ENCODE results near the gene COL20A1.
"Not testable (repeated sequence)": the region's sequence is repeated elsewhere in the genome, so short reads cannot be mapped to it uniquely, and the experiment has no call there.

The COL20A1 gene

DNA sequence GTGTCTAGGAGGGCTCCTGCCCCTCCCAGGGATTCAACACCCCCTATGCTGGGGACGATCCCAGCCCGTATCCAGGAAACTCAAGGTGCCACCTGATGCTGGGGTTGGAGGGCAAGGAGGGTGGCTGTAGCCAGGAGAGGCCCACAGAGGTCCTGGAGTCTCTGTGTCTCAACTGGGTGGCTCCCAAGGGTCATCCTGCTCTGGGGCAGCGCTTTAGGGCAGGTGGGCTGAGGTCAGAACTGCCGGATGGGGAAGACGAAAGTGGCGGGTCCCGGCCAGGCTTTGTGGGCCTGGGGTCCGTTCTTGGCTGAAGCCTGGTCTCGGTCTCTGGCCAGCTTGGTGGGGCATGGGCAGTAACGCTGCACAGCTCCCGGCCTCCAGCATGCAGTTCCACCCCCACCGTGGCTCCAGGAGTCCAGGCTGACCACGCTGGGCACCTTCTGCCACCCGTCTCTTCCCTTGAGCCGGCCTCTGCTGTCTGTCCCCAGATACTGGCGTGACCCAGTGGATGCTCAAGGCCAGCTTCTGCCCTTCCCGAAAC is 2.8 kb upstream of the COL20A1 start:
- DNase-seq (ENCODE audit: low read depth in 2 of 2, low spot score in 1 of 2), result no peak

DNA sequence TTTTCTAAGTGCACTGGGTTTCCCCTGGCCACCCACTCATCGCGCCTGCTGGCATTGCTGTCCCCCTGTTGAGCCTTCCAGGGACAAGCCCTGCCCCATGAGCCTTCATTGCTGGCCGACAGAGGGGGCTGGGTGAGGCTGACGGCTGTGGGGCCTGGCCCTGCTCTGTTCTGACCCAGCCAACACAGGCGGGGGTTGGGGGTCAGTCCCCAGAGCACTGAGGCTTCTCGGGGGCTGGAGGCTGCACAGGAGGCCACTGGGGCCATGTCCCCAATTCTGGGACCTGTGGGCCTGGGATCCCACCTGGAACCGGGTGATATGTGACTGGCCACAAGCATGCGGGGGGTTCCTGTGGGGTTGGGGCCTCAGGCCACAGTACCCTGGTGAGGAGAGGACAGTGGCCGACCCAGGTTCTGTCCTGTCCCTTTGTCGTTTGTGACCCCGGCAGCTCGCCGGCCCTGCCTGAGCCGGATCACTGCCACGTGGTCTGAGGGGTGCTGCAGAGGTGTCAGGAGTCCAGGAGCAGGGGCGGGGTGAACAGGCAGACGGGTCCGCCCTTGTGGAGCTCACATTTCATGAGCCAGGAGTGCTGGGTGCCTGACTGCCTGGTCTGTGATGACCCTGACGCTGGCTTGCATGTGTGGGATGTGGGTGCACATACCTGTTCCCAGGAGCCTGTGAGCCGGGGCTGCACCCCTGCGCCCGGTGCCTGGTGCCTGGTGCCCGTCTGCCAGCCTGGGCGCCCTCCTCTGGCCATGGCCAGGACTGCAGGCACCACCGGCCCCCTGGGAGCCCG is 2.1 kb upstream of the COL20A1 start:
- DNase-seq (ENCODE audit: low read depth in 2 of 2, low spot score in 1 of 2), result peak; percentile 11 to 19

DNA sequence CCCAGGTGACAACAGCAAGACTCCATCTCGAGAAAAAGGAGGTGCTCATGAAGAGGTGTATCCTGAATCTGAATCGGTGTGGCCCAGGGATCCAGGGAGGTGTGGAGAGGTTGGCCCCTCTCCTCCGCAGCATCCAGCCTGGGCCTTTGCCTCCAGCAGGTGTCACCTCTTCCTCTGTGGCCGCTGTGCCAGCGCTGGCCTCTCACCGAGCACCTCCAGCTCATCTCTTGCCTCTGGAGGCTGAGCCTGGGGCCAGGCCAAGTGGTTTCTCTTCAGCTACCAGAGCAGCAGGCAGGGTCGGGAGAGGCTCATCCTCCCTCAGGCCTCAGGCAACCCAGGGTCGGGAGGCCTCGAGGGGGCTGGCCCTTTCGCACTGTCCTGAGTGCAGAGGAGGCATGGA is 1.2 kb upstream of the COL20A1 start:
- DNase-seq (ENCODE audit: low read depth in 2 of 2, low spot score in 1 of 2), result no peak

DNA sequence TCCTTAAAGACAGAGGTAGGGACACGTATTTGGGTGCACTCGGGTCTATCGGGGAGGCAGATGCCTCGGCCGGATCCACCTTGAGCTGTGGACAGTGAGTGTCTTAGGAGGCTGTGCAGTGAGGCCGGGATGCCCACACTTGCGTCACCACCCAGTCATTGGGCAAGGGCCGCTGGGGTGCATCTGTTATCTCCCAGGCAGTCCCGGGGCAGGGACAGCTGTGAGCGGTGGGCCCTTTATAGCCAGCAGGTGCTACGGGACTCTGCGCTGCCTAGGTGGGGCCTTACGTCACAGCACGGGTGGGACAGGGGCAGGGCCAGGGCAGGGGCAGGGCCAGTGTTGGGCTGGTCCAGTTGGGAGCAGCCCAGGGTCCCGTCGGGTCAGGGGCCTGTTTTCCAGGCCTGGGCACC is 689 bp upstream of the COL20A1 start:
- no peak for DNase-seq (ENCODE audit: low read depth in 2 of 2, low spot score in 1 of 2)

DNA sequence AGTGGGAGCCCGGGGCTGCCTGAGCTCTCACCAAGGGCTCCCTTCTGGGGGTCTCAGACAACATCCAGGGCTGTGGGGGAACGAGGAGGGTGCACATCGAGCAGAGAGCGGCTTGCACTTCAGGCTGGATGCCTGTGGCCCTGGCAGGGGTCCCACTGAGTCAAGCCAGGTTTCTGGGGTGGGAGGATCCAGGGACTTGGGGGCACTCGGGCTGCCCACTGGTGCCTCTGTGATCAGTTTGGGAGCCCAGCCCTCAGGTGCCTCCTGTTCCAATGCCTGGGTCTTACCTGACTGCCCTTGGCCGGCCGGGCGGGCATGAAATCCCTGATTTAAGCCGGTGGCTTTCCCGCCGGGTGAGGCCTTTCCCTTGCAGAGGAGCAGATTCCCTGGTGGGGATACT is 470 bp downstream of the COL20A1 start:
- DNase-seq (ENCODE audit: low read depth in 2 of 2, low spot score in 1 of 2), result no peak

DNA sequence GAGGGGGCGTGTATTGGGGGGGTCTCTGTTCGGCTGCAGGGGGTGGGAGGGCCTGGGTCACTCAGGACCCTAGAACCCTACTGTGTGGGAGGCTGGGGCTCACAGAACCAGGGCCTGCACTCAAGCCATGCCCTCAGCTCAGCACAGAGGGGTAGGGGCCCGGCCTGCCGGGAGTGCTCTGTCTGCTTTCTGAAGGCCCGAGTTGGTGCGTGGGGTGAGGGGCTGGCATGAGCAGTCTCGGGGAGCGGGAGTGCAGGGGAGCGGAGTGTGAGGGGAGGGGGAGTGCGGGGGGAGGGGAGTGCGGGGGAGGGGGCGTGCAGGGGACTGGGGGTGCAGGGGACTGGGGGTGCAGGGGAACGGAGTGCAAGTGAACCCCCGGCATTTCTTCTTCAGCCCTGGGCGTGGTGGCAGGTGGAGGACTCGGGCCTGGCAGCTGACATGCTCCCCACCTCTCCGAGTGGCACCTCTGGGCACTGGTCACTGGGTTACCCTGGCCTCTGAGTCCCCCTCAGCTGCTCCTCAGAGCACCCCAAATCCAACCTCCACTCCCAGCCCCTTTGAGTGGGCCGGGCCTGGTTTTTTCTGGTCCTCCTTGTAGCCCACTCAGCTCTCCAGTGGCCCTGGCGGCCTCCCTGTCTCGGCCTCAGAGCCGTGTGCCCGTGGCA is 1.0 kb downstream of the COL20A1 start:
- no peak for DNase-seq (ENCODE audit: low read depth in 2 of 2, low spot score in 1 of 2)

DNA sequence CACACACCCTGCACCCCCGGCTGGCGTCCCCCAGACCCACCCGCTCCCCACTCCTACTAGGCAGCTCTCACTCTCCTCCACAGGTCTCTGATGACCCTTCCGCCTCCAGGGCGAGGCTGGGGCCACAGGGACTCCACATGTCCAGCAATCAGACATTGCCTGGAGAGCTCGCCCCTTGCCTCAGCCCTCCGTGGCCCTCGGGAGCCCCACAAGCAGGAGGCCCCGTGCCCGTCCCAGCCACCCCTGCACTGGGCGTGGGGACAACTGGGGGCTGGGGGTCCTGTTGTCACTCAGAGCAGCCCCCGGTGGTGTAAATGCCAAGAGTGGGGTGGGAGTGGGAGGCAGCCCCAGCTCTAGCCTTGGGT is 1.5 kb downstream of the COL20A1 start:
- no peak for DNase-seq (ENCODE audit: low read depth in 2 of 2, low spot score in 1 of 2)

DNA sequence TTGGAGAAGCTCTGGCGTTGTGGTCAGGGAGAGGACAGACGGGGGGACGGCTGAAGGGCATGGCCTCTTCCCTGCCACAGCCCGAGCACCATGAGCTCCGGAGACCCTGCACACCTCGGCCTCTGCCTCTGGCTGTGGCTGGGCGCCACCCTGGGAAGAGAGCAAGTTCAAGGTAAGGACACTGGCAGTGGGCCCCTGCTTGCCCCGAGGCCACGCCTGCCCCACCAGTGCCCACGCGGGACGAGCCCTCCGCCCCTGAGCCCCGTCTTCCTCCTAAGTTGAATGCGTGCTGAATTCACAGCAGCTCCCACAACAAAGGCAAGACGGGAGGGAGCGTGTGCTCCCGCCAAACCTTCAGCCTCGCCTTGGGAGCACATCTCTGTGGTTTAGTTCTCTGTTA is 2.0 kb downstream of the COL20A1 start:
- no peak for DNase-seq (ENCODE audit: low read depth in 2 of 2, low spot score in 1 of 2)

DNA sequence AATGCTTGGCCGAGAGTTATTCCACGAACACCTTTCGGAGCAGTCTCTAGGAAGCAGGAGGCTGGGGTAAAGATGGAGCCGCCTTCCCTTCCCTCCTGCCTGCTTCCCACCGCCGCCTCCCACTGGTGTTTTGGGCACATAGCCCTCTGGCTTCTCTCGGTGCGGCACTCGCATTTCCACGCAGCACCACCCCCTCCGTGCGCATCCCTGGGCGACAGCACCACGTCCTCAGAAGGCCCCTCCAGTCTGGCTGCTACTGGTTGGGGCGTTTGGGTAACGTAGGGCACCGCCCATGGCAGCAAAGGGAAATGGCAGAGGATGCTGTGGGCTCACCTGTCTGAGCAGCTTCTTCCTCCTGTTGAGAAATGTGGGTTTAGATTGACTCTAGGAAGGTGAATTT is 2.4 kb downstream of the COL20A1 start:
- no peak for DNase-seq (ENCODE audit: low read depth in 2 of 2, low spot score in 1 of 2)

DNA sequence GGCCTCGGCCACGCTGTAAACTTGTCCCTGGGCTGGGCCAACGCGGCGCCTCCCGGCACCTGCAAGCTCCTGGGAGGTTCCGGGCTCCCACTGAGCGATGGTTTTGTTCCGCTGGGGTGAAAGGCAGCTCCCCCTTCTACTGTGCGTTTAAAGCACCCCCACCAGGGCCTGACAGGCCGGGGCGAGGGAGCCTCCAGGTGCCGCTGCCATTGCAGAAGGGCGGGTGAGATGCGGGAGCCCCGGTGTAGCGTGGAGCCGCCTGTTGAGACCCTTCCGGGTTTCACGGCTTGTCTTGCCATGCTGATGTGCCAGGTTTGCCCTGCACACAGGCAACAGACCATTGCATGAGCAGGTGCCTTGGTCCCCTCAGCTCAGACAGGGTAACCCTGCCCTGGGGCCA is 2.9 kb downstream of the COL20A1 start:
- DNase-seq (ENCODE audit: low read depth in 2 of 2, low spot score in 1 of 2), result no peak

DNA sequence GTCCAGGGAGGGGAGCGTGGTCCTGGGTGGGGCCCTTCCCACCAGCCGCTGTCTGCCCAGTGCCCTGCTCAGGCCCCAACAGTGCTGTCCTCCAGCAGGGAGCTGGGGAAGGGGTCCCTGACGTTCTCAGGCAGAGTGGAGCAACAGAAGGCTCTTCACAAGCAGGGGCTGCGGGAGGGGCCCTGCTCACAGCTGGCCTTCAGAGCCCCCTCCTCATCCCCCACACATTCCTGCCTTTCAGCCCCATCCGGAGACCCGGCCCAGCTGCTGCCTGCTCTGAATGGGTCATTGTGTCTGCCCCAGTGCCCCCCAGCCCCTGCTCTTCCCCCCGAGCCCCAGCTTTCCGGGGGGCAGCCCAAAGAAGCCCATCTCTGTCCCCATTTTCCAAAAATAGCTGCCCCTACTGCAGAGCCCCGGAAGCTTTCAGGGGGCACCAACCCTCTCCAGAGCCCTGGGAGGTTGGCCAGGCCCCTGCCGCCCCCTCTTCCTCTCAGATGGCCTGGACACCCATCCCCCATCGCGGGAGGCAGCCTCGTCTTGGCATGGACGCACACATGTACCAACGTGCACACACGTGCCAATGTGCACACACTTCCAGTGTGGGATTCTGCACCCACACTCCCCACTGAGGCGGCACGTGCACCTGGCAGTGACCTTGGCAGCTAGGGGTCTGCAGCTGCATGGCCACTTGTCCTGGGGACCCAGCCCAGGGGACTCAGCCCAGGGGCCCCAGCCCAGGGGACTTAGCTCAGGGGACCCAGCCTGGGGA is 3.7 kb downstream of the COL20A1 start:
- no peak for DNase-seq (ENCODE audit: low read depth in 2 of 2, low spot score in 1 of 2)

DNA sequence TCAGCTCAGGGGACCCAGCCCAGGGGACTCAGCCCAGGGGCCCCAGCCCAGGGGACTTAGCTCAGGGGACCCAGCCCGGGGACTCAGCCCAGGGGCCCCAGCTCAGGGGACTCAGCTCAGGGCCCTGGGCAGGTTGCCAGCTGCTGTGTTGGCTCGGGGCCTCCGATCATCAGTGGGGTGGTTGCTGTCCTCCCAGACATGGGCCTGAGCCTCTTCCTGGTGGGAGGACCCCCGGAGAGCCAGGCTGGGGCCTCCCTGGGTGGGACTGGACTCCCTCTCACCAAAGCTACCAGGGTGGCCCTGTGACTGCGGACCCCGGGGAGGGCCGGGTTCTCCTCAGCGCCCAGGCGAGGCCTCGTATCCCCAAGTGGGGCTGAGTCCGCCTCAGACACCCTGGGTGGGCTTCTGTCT is 4.4 kb downstream of the COL20A1 start:
- DNase-seq (ENCODE audit: low read depth in 2 of 2, low spot score in 1 of 2), result no peak

DNA sequence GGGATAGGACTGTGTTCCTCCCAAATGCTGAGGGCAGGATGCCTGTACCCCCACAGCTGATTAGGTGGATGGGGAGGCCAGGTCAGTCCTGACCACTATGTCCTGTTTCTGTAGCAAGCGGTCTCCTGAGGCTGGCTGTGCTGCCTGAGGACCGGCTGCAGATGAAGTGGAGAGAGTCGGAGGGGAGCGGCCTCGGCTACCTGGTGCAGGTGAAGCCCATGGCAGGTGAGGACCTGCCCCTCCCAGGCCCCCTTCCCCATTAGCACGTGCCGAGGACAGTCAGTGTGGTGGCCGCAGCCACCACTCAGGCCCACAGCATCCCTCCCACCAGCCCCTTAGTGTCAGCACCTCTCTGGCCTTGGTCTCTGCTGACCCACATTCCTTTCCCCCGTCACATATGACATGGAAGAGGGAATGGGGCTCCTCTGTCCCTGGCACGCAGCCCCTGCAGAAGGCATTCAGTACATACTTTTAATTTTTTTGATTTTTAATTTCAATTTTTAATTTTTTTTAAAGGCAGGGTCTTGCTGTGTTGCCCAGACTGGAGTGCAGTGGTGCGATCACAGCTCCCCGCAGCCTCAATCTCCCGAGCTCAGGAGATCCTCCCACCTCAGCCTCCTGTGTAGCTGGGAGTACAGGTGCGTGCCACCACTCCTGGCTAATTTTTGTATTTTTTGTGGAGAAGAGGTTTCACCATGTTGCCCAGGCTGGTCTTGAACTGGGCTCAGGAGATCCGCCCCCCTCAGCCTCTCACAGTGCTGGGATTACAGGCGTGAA is 5.0 kb downstream of the COL20A1 start:
- DNase-seq (ENCODE audit: low read depth in 2 of 2, low spot score in 1 of 2), result no peak

DNA sequence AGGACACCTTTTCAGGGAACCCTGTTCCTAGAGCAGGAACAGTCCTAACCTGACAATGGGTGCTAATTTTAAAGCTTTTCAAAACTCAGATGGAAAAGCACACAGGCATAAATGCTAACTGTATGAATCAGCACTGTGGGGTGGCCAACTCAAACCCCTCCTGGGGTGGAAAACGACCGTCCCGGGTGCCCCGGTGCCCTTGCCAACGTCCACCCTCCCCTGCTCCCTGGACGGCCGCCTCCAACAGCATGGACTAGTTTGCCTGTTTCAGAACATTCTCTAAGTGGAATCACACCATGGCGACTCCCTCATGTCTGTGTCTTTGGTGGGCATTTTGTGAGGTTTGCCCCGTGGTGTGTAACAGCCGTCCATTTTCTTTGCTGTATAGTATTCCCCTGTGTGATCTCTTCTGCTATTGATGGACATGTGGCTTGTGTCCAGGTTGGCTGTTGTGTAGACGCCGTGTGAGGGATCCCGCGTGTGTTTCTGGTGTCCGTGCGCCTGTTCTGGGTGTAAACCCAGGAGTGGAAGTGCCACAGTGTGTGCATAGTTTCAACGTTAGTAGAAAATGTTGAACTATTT is 5.8 kb downstream of the COL20A1 start:
- DNase-seq (ENCODE audit: low read depth in 2 of 2, low spot score in 1 of 2), result no peak

DNA sequence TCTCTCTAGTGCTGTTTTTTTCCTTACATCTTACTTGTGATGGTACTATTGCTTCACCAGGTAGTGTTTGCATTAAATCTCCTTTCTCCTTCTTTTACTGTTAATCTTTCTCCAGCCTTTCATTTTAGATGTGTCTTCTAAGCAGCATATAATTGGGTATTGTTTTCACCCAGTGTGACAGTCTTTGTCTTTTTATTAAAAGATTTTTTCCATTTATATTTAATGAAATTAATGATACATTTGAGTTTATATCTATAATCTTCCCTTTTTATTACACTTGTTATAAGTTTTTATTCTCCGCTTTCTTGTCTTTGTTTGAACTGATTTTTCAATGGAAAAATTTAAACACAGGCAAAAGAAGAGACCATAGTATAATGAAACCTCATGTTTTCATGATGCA is 8.7 kb downstream of the COL20A1 start:
- no peak for DNase-seq (ENCODE audit: low read depth in 2 of 2, low spot score in 1 of 2)

DNA sequence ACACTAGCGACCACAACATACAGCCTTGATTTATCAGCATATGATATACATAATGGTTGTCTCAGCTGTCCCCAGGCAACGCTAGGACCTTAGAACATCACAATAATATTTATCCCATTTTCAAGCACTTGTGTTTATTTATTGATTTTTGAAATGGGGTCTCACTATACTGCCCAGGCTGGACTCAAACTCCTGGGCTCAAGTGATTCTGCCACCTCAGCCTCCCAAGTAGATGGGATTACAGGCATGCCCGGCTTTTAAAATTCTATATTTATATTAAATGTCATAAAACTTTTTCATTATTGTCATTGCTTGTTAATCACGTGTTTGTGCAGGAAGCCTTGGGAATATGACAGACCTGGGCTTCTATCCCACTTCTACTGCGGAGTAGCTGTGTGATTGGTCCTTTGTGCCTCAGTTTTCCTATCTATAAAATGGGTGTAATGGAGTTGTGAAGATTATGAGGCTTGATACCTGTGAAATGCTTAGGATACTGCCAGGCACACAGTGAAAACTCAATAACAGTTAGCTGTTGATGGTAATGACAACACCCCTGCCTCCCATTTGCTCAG is 10.2 kb downstream of the COL20A1 start:
- DNase-seq (ENCODE audit: low read depth in 2 of 2, low spot score in 1 of 2), result no peak

DNA sequence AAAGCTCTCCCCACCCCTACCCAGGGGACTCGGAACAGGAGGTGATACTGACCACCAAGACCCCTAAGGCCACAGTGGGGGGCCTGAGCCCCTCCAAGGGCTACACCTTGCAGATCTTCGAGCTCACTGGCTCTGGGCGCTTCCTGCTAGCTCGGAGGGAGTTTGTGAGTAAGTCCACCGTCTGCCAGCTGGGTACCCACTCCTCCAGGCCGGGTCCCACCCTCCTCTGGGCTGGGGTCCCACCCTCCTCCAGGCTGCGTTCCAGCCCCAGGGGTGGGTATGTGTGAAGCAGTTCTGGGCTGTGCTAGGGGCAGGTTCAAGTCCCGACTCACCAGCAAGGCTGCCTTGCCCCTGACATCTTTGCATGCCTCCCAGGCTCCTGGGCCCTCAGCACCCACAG is 12.4 kb downstream of the COL20A1 start:
- no peak for DNase-seq (ENCODE audit: low read depth in 2 of 2, low spot score in 1 of 2)

DNA sequence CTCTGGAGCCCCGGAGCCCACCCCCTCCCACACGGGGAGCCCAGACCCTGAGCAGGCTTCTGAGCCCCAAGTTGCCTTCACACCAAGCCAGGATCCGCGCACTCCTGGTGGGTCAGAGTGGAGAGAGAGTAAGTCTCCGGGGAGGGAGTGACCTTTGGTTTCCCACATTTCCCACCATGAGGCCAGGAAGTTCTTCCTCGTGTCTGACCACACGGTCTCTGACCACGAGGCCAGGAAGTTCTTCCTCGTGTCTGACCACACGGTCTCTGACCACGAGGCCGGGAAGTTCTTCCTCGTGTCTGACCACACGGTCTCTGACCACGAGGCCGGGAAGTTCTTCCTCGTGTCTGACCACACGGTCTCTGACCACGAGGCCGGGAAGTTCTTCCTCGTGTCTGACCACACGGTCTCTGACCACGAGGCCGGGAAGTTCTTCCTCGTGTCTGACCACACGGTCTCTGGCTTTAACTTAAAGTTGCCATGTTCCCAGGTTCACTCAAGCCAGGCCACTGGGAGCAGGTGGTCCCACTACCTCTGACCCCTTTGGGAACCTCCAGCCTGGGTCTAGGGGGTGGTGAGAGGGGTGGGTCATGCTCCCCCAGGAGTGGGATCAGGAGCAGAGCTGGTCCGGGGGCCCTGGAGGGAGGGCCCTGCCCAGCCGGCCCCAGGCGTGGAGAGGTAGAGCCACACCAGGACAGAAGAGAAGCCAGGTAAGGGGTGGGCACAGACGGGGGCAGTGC is 13.1 kb downstream of the COL20A1 start:
- not testable (repeated sequence) for DNase-seq (ENCODE audit: low read depth in 2 of 2, low spot score in 1 of 2)

DNA sequence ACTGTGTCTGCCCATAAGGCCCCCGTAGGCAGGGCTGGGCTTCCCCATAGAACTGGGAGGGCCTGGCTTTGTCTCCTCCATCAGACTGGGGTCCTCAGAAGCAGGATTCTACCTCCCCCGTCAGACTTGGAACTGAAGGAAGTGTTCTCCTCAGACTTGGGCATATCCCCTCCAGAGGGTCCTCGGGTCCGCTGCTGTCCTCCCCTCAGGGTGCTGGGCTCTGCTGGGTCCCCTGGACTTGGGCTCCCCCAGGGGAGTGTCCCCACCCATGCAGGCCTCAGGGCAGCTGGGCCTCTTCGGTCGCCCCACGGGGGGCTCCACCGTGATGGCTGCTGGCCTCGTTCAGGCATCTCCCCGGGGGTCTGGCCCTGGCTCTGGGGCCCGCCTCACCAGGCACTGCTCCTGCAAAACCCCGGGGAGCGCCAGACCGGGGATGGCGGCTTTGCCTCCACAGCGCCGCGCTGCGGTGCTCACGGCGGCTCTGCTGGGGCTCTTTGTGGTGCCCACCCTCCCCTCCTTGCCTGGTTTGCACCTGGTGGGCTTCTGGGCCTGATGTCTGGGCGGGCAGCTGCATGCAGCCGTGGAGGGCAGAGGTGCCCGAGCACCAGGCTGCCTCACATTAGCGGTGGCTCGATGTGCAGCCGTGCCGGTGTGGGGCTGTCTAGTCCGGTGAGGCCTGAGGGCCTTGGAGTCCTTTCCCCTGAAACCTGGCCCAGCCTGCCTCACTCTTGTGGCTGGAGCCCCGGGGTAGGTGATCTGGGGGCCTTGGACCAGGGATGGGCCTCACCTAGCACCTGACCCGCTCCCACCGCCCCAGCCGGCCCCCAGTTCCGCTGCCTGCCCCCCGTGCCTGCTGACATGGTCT is 13.9 kb downstream of the COL20A1 start:
- no peak for DNase-seq (ENCODE audit: low read depth in 2 of 2, low spot score in 1 of 2)

Data from stimulated activated CD8-positive, alpha-beta memory T cell treated with anti-CD3 and anti-CD28 coated beads, Interleukin-4, amount 100 ng/mL, for 4 hours (primary cell).